ENCODE data around the gene CDC37L1. TPM values are rescaled to one million over a fixed set of nuclear protein-coding genes. Genes with fewer than 3 reads are reported as not detected.
"Not testable (repeated sequence)": the region's sequence is repeated elsewhere in the genome, so short reads cannot be mapped to it uniquely, and the experiment has no call there.

CDC37L1 gene
- total and polyA plus RNA-seq, 9 donors, result 14.6 to 24.2 (median 20.7) TPM

- no peaks in the 10 kb centered on the region for H3K9me3 ChIP-seq
- 23 to 31% (median 24%) methylated on average over 8 of the region's 8 CpGs for WGBS, 3 donors
- TF ChIP-seq POLR2A (IDR thresholded peaks at IDR 0.05) (no peak), CTCF (IDR thresholded peaks at IDR 0.05) (peak in 2 of 3 donors; percentile 33 to 46)
- peaks cover under 1% of the 10 kb centered on the region for H3K4me1 ChIP-seq (ENCODE audit: insufficient read depth)
- intact Hi-C loops (cut with DNase I), result loop anchor here in 3 of 4 donors (10.0 kb wide), 3 partner anchors 675 to 845 kb away; partner anchors contain the start of gene PLGRKT (in 1 of the 3)
- H3K4me3 ChIP-seq, result no peak overlapping the region
- DNase-seq, result no peak
- H3K36me3 ChIP-seq, result no peaks in the 10 kb centered on the region
- no peaks in the 10 kb centered on the region for H3K27me3 ChIP-seq
- H3K27ac ChIP-seq, result no peak overlapping the region
Observed at GRCh38 chr9:4750023-4750673, 70.8 kb downstream of the CDC37L1 start.

GRCh38 chr9:4754530-4754929 is 75.2 kb downstream of the CDC37L1 start:
- not testable (repeated sequence) for H3K9me3 ChIP-seq; H3K4me3 ChIP-seq; H3K36me3 ChIP-seq; H3K27me3 ChIP-seq; H3K27ac ChIP-seq; H3K4me1 ChIP-seq (ENCODE audit: insufficient read depth); DNase-seq
- intact Hi-C loops (cut with DNase I), result loop anchor here in 3 of 4 donors (10.0 kb wide), 3 partner anchors 670 to 840 kb away; partner anchors contain the start of gene PLGRKT (in 1 of the 3)

- Histone ChIP-seq H3K4me1 (ENCODE audit: insufficient read depth) (peaks cover 3% of the 10 kb centered on the region), H3K36me3 (no peaks in the 10 kb centered on the region), H3K27me3 (no peaks in the 10 kb centered on the region), H3K4me3 (no peak overlapping the region), H3K9me3 (no peaks in the 10 kb centered on the region), H3K27ac (no peak overlapping the region)
- intact Hi-C loops (cut with DNase I), result loop anchor here in 3 of 4 donors (10.0 kb wide), 3 partner anchors 670 to 840 kb away; partner anchors contain the start of gene PLGRKT (in 1 of the 3)
- no peak for DNase-seq
- TF ChIP-seq EP300 (IDR thresholded peaks at IDR 0.05), result no peak
- TF ChIP-seq POLR2A (IDR thresholded peaks at IDR 0.05), result no peak
- TF ChIP-seq CTCF (IDR thresholded peaks at IDR 0.05), result no peak
- 55 to 56% (median 55%) methylated on average over 5 of the region's 5 CpGs for WGBS, 3 donors
Observed at GRCh38 chr9:4755026-4755609, 75.7 kb downstream of the CDC37L1 start.

GRCh38 chr9:4756420-4756819 is 77.1 kb downstream of the CDC37L1 start:
- peaks cover 3% of the 10 kb centered on the region for H3K4me1 ChIP-seq (ENCODE audit: insufficient read depth)
- intact Hi-C loops (cut with DNase I), result loop anchor here in 3 of 4 donors (10.0 kb wide), 3 partner anchors 668 to 838 kb away; partner anchors contain the start of gene PLGRKT (in 1 of the 3)
- no peaks in the 10 kb centered on the region for H3K36me3 ChIP-seq
- H3K9me3 ChIP-seq, result no peaks in the 10 kb centered on the region
- WGBS, 3 donors, result 7 to 23% (median 11%) methylated on average over 4 of the region's 4 CpGs
- DNase-seq, result no peak
- no peak overlapping the region for H3K27ac ChIP-seq
- H3K27me3 ChIP-seq, result no peaks in the 10 kb centered on the region
- TF ChIP-seq CTCF (IDR thresholded peaks at IDR 0.05), result no peak
- no peak for TF ChIP-seq EP300 (IDR thresholded peaks at IDR 0.05)
- no peak for TF ChIP-seq POLR2A (IDR thresholded peaks at IDR 0.05)
- H3K4me3 ChIP-seq, result no peak overlapping the region

Other genes starting within 250 kb of the CDC37L1 start
- 1 to 10 TPM in 5 of 7 donors, under 1 TPM in 2; 0.76 to 1.7 (median 1.4) TPM for gene SLC1A1, start 189.1 kb upstream of the CDC37L1 start, total RNA-seq
- 1 to 10 TPM; 1.7 to 3.1 TPM for gene SLC1A1, start 189.1 kb upstream of the CDC37L1 start, polyA plus RNA-seq
- gene PLPP6, start 17.3 kb upstream of the CDC37L1 start, total RNA-seq, result 1 to 10 TPM; 4.6 to 10.0 (median 5.2) TPM
- 1 to 10 TPM; 5.3 to 8.3 TPM for gene PLPP6, start 17.3 kb upstream of the CDC37L1 start, polyA plus RNA-seq
- gene SPATA6L, start 13.1 kb upstream of the CDC37L1 start, total RNA-seq, result 10 to 100 TPM in 1 of 7 donors, 1 to 10 TPM in 6; 1.5 to 25.0 (median 2.5) TPM
- 1 to 10 TPM in 1 of 2 donors, under 1 TPM in 1; 0.69 to 1.4 TPM for gene SPATA6L, start 13.1 kb upstream of the CDC37L1 start, polyA plus RNA-seq
- gene AK3, start 61.6 kb downstream of the CDC37L1 start, total RNA-seq, result 10 to 100 TPM; 54.8 to 69.4 (median 59.5) TPM
- 10 to 100 TPM; 49.8 to 88.7 TPM for gene AK3, start 61.6 kb downstream of the CDC37L1 start, polyA plus RNA-seq
- 10 to 100 TPM; 28.0 to 68.6 (median 32.7) TPM for gene RCL1, start 113.4 kb downstream of the CDC37L1 start, total RNA-seq
- gene RCL1, start 113.4 kb downstream of the CDC37L1 start, polyA plus RNA-seq, result 10 to 100 TPM; 19.9 to 20.4 TPM